Nephron progenitor cell (in vitro differentiated cells): Measurements from ENCODE around the gene TBRG4.

ENCODE experiments used
- DNase-seq: peaks from one replicate; pipeline ENCODE4 v3.0.0; 2021
- H3K27ac Mint-ChIP-seq: 2 replicates; pipeline ENCODE4 v1.8.0; 2021; ENCODE audit warnings: mild to moderate bottlenecking, moderate library complexity, mixed read lengths
- H3K27me3 Mint-ChIP-seq: 2 replicates; pipeline ENCODE4 v1.8.0; 2021; ENCODE audit warnings: mild to moderate bottlenecking, low read depth, mixed read lengths; ENCODE audit not compliant: poor library complexity
- H3K36me3 Mint-ChIP-seq: 2 replicates; pipeline ENCODE4 v1.8.0; 2021; ENCODE audit warnings: low read depth, mixed read lengths
- H3K4me1 Mint-ChIP-seq: 2 replicates; pipeline ENCODE4 v1.8.0; 2021; ENCODE audit warnings: mixed read lengths
- H3K4me3 Mint-ChIP-seq: 2 replicates; pipeline ENCODE4 v1.8.0; 2021; ENCODE audit warnings: mild to moderate bottlenecking, moderate library complexity, mixed read lengths
- H3K9me3 Mint-ChIP-seq: 2 replicates; pipeline ENCODE4 v1.8.0; 2021; ENCODE audit warnings: mild to moderate bottlenecking, moderate library complexity, mixed read lengths
- TF ChIP-seq, protein P1 (sequence below): fragments of 200-600 bp; sonication (generic); IDR thresholded peaks from 2 replicates; pipeline ENCODE4 v1.5.0; 2021; ENCODE audit warnings: antibody characterized with exemption

The TBRG4 gene

GRCh38 chr7:45067582-45067981, 43.9 kb downstream of the TBRG4 start:
- peaks cover 20% of the 10 kb centered on the region for H3K36me3 Mint-ChIP-seq
- TF ChIP-seq, protein P1, sequence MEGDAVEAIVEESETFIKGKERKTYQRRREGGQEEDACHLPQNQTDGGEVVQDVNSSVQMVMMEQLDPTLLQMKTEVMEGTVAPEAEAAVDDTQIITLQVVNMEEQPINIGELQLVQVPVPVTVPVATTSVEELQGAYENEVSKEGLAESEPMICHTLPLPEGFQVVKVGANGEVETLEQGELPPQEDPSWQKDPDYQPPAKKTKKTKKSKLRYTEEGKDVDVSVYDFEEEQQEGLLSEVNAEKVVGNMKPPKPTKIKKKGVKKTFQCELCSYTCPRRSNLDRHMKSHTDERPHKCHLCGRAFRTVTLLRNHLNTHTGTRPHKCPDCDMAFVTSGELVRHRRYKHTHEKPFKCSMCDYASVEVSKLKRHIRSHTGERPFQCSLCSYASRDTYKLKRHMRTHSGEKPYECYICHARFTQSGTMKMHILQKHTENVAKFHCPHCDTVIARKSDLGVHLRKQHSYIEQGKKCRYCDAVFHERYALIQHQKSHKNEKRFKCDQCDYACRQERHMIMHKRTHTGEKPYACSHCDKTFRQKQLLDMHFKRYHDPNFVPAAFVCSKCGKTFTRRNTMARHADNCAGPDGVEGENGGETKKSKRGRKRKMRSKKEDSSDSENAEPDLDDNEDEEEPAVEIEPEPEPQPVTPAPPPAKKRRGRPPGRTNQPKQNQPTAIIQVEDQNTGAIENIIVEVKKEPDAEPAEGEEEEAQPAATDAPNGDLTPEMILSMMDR: no peak
- DNase-seq: no peak

GRCh38 chr7:45066409-45066808, 45.1 kb downstream of the TBRG4 start:
- H3K27me3 Mint-ChIP-seq: no peaks in the 10 kb centered on the region
- peaks cover 20% of the 10 kb centered on the region for H3K36me3 Mint-ChIP-seq
- no peak overlapping the region for H3K27ac Mint-ChIP-seq
- no peaks in the 10 kb centered on the region for H3K9me3 Mint-ChIP-seq
- H3K4me1 Mint-ChIP-seq: no peaks in the 10 kb centered on the region
- TF ChIP-seq, protein P1: no peak
- no peak overlapping the region for H3K4me3 Mint-ChIP-seq
- no peak for DNase-seq

More at GRCh38 chr7:45067582-45067981, 43.9 kb downstream of the TBRG4 start:
- no peaks in the 10 kb centered on the region for H3K4me1 Mint-ChIP-seq
- H3K27ac Mint-ChIP-seq: no peak overlapping the region
- H3K27me3 Mint-ChIP-seq: no peaks in the 10 kb centered on the region
- H3K4me3 Mint-ChIP-seq: no peak overlapping the region
- no peaks in the 10 kb centered on the region for H3K9me3 Mint-ChIP-seq

DNA sequence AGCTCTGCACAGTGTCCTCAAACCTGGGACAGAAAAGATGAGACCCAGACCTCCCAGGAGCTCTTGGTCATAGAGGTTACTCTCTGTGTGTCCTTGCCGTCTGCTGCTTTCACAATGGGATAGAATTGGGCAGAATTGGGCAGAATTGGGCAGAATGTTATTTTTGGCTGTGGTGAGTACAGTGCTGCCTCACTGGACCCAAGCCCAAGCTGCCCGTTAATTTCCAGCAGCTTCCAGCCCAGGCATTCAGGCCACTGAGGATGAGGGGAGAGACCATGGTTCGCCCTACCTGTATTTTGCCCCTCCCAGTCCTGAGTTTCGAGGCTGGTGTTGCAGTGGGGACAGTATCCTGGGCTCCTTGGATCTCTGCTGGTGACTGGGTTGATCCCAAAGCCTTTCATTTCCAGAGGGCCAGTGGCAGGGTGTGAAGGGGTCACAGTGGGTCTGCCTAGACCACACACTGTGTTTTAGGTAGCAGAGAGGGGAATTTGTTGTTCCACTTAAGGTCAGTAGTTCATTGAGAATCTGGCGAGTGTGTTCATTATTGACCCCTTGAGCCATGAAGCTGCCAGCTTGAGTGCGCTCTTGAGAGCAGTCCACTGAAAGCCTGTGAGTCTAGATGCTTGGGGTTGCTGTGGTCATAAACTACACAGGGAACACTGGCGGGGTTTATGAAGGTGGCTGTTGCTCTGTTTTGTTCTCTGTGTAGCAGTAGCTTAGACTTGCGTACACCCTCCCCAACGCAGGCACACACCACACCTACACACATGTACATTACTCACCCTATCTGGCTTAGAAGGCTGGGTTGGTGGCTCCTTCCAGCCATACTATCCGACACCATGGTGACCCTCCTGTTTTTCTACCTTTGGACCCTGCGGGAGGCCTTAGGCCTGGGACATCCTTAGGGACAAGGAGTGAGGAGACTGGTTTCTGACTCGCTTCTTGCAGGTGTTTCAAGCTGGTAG, 46.2 kb downstream of the TBRG4 start:
- Mint-ChIP-seq H3K4me3 (no peak overlapping the region), H3K27ac (no peak overlapping the region), H3K4me1 (no peaks in the 10 kb centered on the region), H3K27me3 (no peaks in the 10 kb centered on the region), H3K36me3 (peaks cover 27% of the 10 kb centered on the region), H3K9me3 (no peaks in the 10 kb centered on the region)
- TF ChIP-seq, protein P1: no peak
- DNase-seq: no peak

DNA sequence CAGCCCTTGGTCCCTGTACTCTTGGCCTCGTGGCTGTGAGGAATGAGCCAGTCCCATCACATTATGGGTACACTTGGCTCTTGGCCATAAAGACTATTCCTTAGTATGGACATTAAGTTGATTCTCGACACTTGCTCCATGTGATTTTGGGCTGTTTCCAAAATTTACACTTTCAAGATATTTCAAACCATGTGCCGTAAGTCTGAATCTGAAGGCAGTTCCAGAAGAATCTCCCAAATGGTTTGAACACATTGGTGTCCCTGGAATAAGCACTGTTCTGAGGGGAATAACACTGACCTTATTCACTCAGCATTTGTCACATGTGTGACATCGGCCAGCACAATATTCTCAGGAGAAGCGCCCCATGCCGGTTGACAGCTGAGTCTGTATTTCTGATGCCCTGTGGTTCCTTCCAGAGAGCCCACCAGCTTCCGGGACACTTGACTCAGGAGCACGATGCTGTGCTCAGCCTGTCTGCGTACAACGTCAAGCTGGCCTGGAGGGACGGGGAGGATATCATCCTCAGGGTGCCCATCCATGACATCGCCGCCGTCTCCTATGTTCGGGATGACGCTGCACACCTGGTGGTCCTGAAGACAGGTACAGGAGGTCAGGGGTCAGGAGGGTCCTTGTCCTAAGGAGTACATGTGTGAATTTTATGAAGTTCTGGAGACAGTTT, 47.3 kb downstream of the TBRG4 start:
- no peak for DNase-seq
- TF ChIP-seq, protein P1: no peak
- no peak overlapping the region for H3K27ac Mint-ChIP-seq
- H3K36me3 Mint-ChIP-seq: peaks cover 33% of the 10 kb centered on the region
- no peaks in the 10 kb centered on the region for H3K9me3 Mint-ChIP-seq
- H3K27me3 Mint-ChIP-seq: no peaks in the 10 kb centered on the region
- no peak overlapping the region for H3K4me3 Mint-ChIP-seq
- H3K4me1 Mint-ChIP-seq: no peaks in the 10 kb centered on the region

GRCh38 chr7:45061806-45062425, 49.6 kb downstream of the TBRG4 start:
- no peak overlapping the region for H3K4me3 Mint-ChIP-seq
- DNase-seq: no peak
- H3K4me1 Mint-ChIP-seq: no peaks in the 10 kb centered on the region
- TF ChIP-seq, protein P1: no peak
- H3K9me3 Mint-ChIP-seq: no peaks in the 10 kb centered on the region
- no peak overlapping the region for H3K27ac Mint-ChIP-seq
- peaks cover 45% of the 10 kb centered on the region for H3K36me3 Mint-ChIP-seq
- no peaks in the 10 kb centered on the region for H3K27me3 Mint-ChIP-seq
